H1 (cell line): ENCODE results near the gene SCMH1. TPM values are rescaled to one million over a fixed set of nuclear protein-coding genes. Genes with fewer than 3 reads are reported as not detected.

Experiments used
- ASH2L ChIP-seq: fragments of 200-600, 300-600 bp; sonication (generic); IDR thresholded peaks from one replicate; pipeline ENCODE4 v1.7.1; 2017; ENCODE audit warnings: low read length
- CHD1 ChIP-seq: IDR thresholded peaks from 2 replicates; pipeline ENCODE4 v1.6.1; 2012; ENCODE audit warnings: low read depth, low read length, improper control_type of control experiment
- GABPA ChIP-seq: IDR thresholded peaks from 2 replicates; pipeline ENCODE4 v1.6.1; 2011; ENCODE audit warnings: mild to moderate bottlenecking, low read length, moderate library complexity, borderline replicate concordance; ENCODE audit not compliant: insufficient read depth
- polyA plus RNA-seq, 7 experiments: library from polyadenylated mRNA; depleted of rRNA in 3 of 7; stranded (reverse) in 5 of 7; unstranded in 2 of 7; fragments of >200 nt in 5 of 7; fragments of 200-250 nt in 2 of 7; gene quantifications; 1 replicate in 5 of 7; 2 replicates in 1 of 7; 4 replicates in 1 of 7; pipeline versions ENCODE4 v1.2.1 to v1.2.3, GENCODE V29; 2011 to 2013; ENCODE audit warnings: missing spikeins in 2 of 7, mixed read lengths in 2 of 7
- total RNA-seq: library from RNA; stranded (reverse); fragmentation: NEBNext Ultra II Directional; extraction: Animal tissue kit (Norgen Biotek cat#: 25700); gene quantifications from 2 replicates; pipeline ENCODE4 v1.2.1, GENCODE V29; 2021
- TF ChIP-seq, protein P1 (sequence below): IDR thresholded peaks from 2 replicates; pipeline ENCODE4 v1.6.1; 2012; ENCODE audit warnings: inconsistent platforms

SCMH1 gene
- total and polyA plus RNA-seq, 2 of the 8 experiments (the other 6 are each of a cell fraction or from before 2014, with no cell fraction given): 16.6 to 30.7 TPM

DNA sequence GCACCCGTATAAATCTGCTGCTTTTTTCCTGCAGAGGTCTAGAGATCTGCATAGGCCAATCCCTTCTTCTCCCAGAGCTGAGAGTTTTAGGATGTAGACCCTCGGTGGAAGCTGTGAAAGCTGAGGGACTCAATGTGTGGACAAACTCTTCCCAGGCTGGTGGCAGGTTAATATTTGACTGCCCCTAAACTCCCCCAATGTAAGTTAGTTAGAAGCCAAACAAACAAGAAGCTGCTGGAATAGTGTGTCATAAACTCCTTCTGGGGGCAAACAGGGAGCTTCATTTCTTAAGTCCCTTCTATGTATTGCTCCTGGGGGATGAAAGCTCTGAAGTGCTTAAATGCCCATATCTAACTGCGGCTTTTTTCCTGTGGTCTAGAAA lies 72.3 kb downstream of the SCMH1 start (continued):
- no peak for TF ChIP-seq ASH2L
- no peak for TF ChIP-seq GABPA
- TF ChIP-seq, protein P1, sequence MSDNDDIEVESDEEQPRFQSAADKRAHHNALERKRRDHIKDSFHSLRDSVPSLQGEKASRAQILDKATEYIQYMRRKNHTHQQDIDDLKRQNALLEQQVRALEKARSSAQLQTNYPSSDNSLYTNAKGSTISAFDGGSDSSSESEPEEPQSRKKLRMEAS: no peak
- no peak for TF ChIP-seq CHD1
